GM04503 (cell line): Measurements from ENCODE around the gene TNFAIP8L3.
A peak's percentile ranks its signal among the peaks of the same experiment; 100 is the strongest.
"Not testable (repeated sequence)": the region's sequence is repeated elsewhere in the genome, so short reads cannot be mapped to it uniquely, and the experiment has no call there.

Experiments used
- DNase-seq: peaks from one replicate; pipeline ENCODE4 v3.0.0-alpha.2; 2012; ENCODE audit warnings: low read depth

TNFAIP8L3 gene

GRCh38 chr15:51094606-51095569 is at the start of gene TNFAIP8L3:
Gene TNFAIP8L3 (minus strand): TSS chr15:51094906. CDS start chr15:51094595, 311 bp downstream.
- no peak for DNase-seq

GRCh38 chr15:51144021-51144532 is 49.4 kb upstream of the TNFAIP8L3 start:
- peak; percentile 21 for DNase-seq

GRCh38 chr15:51140347-51140746 is 45.6 kb upstream of the TNFAIP8L3 start:
- not testable (repeated sequence) for DNase-seq

GRCh38 chr15:51139091-51139490 is 44.4 kb upstream of the TNFAIP8L3 start:
- DNase-seq: no peak

- DNase-seq: no peak
These were observed 43.2 kb upstream of the TNFAIP8L3 start for GRCh38 chr15:51137880-51138430.

GRCh38 chr15:51137024-51137423 is 42.3 kb upstream of the TNFAIP8L3 start:
- DNase-seq: no peak

- no peak for DNase-seq
These were observed 40.6 kb upstream of the TNFAIP8L3 start for GRCh38 chr15:51135276-51135675.

- DNase-seq: no peak
These were observed 39.9 kb upstream of the TNFAIP8L3 start for GRCh38 chr15:51134416-51135199.

GRCh38 chr15:51133140-51133765 is 38.5 kb upstream of the TNFAIP8L3 start:
- no peak for DNase-seq

- peak; percentile 93 for DNase-seq
These were observed 37.9 kb upstream of the TNFAIP8L3 start for GRCh38 chr15:51132384-51133139.

GRCh38 chr15:51131596-51132290 is 37.0 kb upstream of the TNFAIP8L3 start:
- no peak for DNase-seq

GRCh38 chr15:51130344-51130743 is 35.6 kb upstream of the TNFAIP8L3 start:
- DNase-seq: no peak

GRCh38 chr15:51129535-51130188 is 35.0 kb upstream of the TNFAIP8L3 start:
- DNase-seq: no peak

GRCh38 chr15:51128701-51129100 is 34.0 kb upstream of the TNFAIP8L3 start:
- DNase-seq: no peak

- DNase-seq: no peak
These were observed 32.1 kb upstream of the TNFAIP8L3 start for GRCh38 chr15:51126842-51127241.

- DNase-seq: not testable (repeated sequence)
These were observed 28.3 kb upstream of the TNFAIP8L3 start for GRCh38 chr15:51123002-51123401.

GRCh38 chr15:51121631-51122225 is 27.0 kb upstream of the TNFAIP8L3 start:
- no peak for DNase-seq

GRCh38 chr15:51121118-51121517 is 26.4 kb upstream of the TNFAIP8L3 start:
- peak; percentile 80 for DNase-seq

GRCh38 chr15:51119120-51119519 is 24.4 kb upstream of the TNFAIP8L3 start:
- no peak for DNase-seq
